Measurements from ENCODE around the gene KCNIP2.
"Not testable (repeated sequence)": the region's sequence is repeated elsewhere in the genome, so short reads cannot be mapped to it uniquely, and the experiment has no call there.

Gene KCNIP2

DNA sequence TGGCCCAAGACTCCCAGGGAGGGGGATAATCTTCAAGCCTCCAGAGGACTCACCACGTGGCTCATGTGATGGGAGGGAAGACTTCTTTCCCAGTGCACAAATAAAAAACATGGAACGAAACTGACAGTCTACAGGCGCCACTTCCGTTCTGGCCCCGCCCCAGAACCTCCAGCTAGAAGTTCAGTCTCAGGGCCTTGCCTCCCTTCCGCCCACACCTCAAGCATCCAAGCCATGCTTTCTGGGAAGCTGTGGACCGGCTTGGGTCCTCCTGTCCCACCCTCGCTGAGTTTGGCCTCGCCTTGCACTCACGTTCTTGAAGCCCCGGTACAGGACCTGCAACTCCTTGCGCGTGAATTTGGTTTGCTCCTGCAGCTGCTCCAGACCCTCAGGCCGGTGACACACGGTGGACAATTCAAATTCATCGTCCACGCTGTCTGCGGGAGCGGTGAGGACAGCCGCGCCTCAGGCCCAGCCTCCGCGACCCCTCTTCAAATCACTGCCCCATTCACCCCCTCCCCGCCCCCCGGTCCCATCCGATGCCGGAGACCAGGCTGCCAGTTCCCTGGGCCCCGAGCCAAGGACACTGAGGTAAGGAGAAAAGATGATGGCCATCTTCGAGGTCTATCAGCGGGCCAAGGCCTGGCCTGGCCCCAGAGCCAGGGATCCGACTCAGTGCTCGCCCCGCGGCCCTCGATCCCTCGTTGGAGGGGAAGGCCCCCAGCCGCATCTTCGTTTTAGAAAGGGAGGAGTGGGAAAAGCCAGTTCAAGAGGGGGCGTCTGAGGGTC is 14.6 kb downstream of the KCNIP2 start:
- no peak for DNase-seq (ENCODE audit: low read depth)

DNA sequence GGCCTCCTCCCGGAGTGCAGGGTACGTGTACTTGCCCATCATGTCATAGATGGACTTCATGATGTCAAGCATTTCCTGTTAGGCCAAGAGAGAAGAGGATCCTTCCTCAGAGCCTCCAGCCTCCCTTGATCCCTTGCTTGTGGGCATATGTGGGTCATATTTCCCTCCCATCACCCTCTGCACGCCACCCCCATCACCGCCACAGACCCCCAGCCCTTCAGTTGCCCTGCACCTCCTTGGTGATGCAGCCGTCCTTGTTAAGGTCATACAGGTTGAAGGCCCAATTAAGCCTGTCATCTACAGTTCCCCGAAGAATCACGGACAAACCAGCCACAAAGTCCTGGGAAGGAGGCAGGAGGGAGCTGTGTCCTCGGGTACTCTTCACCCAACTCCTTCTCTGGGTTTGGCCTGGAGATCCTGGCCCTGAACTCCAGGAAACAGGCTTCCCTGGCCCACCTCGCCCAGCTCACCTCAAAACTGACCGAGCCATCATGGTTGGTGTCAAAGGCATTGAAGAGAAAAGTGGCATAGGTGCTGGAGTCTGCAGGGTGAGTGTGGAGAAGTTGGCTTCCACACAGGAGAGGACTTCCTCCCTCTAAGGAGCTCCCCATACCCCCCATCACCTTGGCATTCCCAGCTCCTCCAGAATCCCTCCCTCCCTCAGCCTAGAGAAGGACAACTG is 15.5 kb downstream of the KCNIP2 start:
- no peak for DNase-seq (ENCODE audit: low read depth)

DNA sequence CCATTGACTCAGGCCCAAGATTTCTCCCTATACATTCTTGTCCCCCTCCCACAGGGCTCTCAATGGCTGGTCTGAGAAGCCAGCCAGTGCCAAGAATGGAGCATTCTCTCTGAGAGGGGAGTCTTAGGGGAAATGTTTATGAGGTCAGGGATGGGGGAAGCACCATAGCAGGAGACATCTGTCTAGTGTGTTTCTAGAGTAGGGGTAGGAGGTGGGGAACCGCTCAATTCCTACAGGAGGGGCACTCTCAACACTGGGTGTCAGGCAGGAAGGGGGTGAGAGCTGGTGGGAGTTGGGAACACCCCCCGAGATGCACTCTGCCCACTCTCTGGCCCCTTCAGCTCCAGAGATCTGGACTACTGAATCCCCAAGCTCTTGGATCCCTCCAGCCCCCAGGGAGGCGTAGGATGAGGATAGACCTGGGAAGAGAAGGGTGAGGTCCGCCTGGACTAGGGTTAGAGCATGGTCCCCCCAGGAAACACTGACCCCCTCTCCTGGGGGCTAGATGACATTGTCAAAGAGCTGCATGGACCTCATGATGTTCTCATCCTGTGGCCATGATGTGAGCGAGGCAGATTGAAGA is 16.7 kb downstream of the KCNIP2 start:
- DNase-seq (ENCODE audit: low read depth): no peak

DNA sequence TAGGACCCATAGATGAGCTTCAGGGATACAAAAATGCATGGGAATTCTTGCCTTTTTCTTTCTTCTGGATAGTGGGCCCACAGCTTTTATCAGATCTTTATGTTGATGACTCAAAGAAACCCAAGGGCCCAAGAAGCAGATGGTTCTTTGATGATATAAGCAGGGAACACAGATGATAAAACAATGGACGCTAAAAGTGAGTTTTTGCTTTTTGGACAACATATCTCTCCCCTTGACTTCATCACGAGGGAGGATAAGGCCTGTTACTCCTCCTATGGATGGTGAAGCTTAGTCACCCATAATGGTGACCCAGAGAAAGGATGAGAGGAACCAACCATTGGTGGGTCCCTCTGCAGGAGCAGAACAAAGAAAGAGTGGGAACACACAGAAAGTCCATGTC is 18.9 kb downstream of the KCNIP2 start:
- DNase-seq (ENCODE audit: low read depth): no peak

DNA sequence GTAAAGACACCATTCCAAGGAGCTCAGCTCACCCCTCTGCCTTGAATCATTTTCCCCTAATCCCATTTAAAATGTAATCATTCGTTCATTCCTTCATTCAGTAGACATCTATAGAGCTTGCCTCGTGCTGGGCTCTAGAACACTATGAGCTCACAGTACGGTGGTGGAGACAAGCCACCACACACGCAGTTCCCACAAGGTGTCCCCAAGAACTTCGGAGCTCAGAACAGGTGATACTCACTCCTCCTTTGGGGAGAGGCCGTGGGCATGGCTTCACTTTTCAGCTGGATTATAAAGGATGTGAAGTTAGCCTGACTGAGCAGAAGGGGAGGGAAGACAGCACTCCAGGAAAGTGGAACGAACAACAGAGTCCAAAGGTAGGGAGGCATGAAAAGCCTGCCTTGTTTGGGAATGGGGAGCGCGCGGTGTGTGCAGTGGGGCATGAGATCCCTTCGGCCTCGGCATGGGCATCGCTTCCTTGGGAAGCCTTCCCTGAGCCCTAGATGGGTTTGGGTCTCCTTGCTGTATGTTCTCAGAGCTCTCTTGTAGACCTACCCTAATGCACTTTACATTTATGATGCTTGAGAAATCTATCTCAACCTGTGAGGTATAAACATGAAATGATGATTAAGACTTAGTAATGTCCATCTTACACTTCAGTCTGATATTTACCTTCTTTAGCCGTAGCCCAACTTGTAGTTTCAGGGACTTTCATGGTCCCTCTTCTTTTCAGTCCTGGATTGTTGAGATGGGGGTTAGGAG is 24.5 kb downstream of the KCNIP2 start:
- DNase-seq (ENCODE audit: low read depth): peak; percentile 42

DNA sequence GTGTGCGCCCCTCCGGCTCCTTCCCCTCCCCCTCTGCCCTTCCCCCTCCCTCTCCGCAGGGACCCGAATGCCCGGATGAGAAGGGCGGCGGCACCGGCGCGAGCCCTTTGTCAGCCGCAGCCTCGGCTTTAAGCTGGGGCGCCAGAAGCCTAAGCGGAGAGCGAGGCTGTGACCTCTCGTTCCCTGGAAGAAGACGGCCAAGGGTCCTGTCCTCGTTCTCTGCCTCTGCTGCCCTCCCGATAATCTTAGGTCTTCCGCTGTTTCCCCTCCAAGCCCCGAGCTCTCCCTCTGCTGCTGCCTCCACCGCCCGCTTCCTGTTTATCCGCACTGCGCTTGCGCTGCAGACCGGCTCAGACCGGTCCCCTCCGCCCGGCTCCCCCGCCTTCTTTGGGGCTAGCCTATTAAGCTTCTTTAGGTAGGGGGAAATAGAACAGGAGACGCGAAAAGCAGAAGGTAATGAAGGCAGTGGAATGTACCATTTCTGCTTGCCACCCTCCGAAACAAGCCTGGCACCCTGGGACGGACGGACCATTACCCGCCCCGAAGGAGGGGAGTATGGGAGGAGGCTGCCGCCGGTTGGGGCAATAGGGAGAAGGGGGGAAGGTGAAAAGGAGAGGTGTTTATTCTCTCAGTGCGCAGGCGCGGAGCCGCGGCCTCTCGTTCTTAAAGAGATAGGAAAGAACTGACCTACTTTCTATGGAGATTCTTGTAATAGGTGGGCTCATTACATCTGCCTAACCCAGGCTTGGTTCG is 25.3 kb downstream of the KCNIP2 start, which contains the start of gene OGA:
OGA (minus strand) TSS at position 326 of the 753 bp plus-strand sequence. CDS start 422 bp downstream, outside the sequence.
- peak; percentile 100 for DNase-seq (ENCODE audit: low read depth)

DNA sequence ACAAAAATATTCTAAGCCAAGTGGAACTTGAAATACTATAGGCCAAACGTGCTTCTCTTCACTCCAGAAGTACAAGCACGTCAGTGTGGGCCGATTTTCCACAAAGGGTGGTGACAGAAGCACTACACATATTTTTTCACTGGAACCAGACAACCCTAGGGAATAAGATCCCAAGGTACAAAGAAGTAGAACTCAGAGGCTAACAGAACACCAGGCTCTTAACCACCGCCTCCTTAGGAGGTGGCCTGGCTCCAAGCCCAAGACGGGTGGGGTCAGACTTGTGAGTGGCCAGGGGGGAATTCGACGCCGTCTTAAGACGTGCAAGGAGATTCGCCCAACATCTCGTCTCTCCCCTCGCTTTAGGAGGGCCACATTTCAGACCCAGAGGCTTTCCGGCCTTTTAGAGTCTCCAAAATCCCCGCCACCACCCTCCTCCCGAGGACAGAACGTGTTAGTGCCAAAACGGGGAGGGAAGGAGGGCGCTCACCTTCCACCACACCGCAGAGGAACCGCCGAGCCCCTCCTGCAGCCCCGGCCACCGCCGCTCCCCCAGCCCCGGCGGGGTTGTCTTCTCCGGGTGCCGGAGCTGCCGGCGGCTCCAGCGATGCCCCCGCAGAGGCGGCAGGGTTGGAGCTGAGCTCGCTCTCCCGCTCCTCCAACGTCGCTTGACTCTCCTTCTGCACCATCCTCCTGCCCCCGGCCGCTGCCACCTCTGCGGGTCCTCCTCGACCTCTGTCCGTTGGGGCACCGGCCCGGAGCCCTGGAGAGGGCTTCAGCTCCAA is 26.1 kb downstream of the KCNIP2 start:
- peak; percentile 96 for DNase-seq (ENCODE audit: low read depth)

DNA sequence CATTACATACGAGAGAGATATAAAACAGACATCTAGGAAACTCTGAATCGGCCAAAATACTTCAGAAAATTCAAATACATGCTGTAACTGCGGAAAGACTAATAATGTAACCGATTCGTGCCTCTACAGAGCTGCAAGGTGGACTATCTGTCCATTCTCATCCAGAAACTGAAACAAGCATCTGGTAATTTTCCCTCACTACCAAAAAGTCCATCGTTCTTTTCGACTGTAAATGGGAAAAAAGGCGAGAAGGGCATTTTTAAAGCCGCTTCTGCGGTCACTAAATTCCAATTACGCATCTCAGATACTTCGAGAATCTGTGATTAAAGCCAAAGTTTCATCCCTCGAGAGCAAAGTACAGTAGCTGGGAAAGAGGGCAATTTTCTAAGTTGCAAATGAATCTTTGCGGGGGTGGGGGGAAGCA is 26.7 kb downstream of the KCNIP2 start:
- no peak for DNase-seq (ENCODE audit: low read depth)

DNA sequence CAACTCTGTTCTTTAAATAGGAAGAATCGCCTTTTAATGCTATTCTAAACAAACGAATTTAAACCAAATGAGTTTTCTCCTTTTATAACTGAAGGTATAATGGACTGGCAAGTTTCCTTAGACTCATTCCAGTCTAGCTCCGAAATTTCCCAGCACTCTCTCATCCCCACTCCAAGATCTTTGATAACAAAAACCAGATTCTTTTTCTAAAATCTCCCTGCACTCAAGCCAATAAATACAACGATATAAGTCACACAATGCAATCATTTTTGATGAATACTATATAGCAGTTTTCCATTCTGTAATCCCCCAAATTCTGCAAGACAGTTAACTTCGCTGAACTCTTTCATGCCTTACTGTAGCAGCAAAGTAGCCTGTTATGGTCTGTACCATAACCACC is 27.2 kb downstream of the KCNIP2 start:
- peak; percentile 15 for DNase-seq (ENCODE audit: low read depth)

DNA sequence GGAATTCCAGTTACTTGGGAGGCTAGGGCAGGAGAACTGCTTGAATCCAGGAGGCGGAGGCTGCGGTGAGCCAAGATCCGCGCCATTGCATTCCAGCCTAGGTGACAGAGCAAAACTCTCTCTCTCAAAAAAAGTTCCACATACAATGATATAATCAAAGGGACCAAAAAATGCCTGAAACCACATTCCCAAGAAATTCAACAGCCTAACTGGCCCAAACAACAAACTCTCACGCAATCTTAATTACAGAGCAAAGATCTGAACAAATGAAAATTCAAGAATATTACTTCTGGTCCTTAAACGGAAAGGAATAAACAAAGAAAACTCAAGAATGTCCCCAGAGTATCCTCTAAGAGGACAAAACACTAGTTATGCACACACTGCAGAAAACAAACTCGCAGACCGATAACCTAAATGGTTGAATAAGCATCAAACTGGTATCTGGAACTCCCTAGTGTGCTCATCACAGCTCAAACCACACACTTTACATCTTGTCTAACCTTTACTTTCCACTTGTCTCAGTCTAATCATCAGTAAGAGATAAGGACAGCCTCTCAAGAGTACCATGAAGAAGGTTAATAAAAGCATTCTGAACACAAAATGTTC is 29.0 kb downstream of the KCNIP2 start:
- no peak for DNase-seq (ENCODE audit: low read depth)

DNA sequence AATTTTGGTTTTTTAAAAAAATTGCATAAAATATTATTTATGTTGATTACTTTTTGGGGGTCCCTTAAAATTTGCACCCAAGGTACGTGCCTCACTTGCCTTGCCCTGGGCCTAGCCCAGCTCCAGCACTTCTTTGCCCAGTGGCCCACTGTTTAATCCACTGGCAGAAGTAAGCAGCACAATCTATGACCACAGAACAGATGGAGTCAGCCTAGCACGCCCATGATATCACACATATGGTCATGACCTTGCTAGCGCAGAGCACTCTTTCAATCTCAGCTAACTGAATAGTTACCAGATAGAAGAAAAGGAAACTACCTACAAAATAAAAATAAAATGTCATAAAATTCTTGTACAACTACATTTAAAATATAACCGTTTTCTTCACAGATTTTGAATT is 31.0 kb downstream of the KCNIP2 start:
- DNase-seq (ENCODE audit: low read depth): no peak

DNA sequence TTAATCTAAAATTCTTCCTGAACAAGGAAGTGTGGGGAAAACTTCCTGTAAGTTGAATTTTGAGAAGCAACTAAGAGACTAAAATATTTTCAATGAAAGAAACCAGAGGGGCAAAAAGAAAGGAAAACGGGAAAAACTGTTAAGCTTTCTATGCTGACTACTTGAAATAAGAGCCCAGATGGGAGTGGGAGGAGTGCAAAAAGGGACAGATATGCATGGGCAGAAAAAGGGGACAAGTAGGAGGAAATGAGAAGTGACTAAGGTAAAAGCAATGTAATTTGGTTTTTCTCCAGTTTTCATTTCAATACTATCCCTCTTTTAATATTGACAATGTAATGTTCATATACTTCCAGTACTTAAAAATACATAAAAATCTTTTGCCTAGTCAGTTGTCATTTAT is 36.4 kb downstream of the KCNIP2 start:
- DNase-seq (ENCODE audit: low read depth): no peak

DNA sequence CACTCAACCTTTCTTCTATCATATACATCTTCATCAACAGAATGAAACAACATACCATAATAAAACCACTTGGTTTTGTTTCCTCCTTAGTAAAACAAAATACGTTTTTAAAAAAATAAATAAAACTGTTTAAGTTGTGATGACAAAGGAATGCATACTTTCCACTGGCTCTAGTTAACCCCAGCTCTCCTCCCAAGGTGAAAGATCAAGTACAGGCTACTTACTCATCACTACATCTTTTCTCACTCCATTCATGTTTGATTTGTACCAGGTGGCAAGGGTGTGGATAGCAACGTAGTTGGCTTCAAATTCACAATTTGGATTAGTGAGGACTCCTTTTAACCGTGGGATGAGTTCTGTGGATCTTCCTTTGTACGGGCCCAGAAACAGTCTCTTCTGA is 40.1 kb downstream of the KCNIP2 start:
- peak; percentile 30 for DNase-seq (ENCODE audit: low read depth)

DNA sequence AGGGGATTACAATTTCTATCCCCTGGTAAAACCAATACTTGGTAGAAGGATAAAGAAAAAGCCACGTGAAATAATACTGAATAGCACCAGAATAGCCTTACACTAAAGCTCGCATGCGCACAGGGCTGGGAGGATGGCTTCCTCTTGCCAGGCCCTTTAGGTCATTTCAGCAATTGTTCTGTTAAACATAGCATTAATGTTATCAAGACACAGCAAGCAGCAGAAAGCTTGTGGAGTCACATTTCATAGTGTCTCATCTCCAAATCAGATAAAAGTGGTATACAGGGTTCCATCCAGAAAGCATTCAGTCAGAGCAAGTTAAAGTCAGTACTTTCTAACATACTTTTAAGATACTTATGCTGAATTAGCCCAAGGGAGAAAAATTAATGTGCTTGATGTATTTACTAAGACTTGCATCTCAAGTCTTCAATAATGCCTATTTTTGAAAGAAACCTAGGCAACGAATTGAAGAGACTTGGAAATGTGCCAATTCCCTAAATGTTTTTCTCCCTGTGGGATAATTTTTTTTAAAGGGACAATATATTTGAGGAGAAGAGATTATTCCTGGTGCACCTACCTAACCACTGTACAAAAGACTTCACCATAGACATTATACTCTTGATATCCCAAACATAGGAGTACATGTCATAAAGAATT is 46.1 kb downstream of the KCNIP2 start:
- DNase-seq (ENCODE audit: low read depth): no peak

DNA sequence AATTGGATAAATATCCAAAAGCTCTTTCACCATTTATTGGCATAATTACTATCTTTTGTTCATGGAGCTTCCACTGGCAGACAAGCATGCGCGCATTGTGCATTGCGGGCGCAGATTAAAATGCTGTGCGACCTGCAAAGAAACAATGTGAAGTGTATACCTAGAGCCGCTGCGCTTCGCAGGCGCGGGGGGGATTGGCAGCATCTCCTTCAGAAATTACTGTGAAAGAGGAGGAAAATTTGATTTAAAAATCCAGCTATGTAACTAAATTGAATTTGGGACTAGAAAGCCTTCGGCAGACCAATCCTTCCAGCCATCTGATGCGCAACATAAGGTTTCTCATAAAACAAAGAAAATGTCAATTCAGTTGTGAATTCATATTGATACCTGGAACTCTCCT is 50.1 kb downstream of the KCNIP2 start:
- no peak for DNase-seq (ENCODE audit: low read depth)

DNA sequence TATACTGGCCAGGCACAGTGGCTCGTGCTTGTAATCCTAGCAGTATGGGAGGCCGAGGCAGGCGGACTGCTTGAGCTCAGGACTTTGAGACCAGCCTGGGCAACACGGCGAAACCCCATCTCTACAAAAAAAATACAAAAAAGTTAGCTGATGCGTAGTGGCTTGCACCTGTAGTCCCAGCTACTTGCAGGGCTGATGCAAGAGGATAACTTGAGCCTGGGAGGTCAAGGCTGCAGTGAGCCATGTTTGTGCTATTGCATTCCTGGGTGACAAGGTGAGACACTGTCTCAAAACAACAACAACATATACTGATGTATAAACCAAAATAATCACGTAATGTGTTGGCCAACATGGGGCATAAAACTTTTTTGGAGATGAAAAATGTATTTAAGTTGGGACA is 53.9 kb downstream of the KCNIP2 start:
- no peak for DNase-seq (ENCODE audit: low read depth)

DNA sequence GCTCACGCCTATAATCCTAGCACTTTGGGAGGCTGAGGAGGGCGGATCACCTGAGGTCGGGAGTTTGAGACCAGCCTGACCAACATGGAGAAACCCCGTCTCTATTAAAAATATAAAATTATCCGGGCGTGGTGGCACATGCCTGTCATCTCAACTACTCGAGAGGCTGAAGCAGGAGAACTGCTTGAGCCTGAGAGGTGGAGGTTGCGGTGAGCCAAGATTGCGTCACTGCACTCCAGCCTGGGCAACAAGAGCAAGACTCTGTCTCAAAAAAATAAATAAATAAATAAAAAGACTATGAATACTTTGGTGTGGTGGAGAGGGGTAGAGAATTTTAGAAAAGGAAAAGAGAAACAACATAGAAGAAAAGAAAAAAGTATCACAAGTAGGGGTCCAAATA is 54.4 kb downstream of the KCNIP2 start:
- DNase-seq (ENCODE audit: low read depth): not testable (repeated sequence)

DNA sequence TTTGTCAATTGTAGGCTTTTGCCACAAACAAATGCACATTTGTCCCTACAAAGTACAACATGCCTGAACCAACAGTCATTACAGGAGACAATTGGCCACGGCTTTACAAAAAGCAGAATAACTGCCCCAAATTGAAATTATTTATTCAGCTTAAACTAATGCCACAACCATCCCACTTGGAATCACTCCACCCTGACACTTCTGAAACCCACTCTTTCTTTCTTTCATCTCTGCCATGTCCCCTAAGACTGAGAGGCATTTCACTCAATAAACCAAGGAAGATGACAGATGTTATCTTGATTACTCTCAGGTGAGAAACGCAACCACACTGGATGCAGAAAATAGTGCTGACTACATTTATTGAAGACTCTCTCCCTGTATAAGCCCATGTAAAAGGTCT is 57.8 kb downstream of the KCNIP2 start:
- no peak for DNase-seq (ENCODE audit: low read depth)

DNA sequence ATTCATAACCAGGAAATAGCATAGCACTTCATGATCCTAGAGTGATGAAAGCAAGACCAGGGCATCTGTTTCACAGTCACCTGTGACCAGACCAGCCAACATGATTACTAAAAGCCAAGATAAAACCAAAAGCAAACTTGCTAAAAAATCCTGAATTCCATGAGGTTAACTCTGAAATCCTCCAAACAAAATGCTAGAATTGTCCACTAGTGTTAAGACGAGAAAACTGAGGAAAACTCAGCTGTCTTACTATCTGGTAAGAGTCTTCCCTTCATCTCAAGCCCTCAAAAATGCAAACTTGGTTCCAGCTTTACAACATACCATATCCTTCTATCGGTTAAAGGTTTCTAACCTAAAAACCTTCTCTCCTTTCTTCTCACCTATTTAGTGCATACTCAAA is 59.0 kb downstream of the KCNIP2 start:
- no peak for DNase-seq (ENCODE audit: low read depth)

DNA sequence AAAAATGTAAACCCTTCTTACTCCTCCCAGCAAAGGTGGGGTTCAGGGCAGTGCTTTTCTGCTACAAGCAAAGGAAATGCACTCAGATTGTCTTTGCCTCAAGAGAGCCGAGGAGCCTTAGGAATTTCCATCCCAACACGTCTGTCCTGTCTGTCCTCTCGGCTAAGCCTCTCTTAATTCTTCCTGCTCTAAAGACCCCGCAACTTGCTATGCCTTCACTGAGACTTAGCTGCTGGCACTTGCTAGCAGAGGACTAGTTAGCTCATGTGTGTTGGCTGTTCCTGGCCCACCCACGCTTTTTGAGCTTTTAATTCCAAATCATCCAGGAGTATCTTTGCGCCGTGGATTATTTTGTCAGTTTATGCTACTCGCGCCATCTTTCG is 59.9 kb downstream of the KCNIP2 start:
- DNase-seq (ENCODE audit: low read depth): peak; percentile 43

Measured in ELR (cell line).